ENCODE data around the gene ETS2.

The ETS2 gene

GRCh38 chr21:38805328-38806152, at the start of gene ETS2:
Gene ETS2 (plus strand): TSS chr21:38805929. CDS start chr21:38810035, 4,106 bp downstream.
- peak; percentile 77 for DNase-seq

GRCh38 chr21:38756746-38757145, 49.0 kb upstream of the ETS2 start:
- DNase-seq: no peak

GRCh38 chr21:38758501-38759214, 47.1 kb upstream of the ETS2 start:
- no peak for DNase-seq

GRCh38 chr21:38759413-38759812, 46.3 kb upstream of the ETS2 start:
- DNase-seq: no peak

GRCh38 chr21:38760017-38760761, 45.5 kb upstream of the ETS2 start:
- no peak for DNase-seq

GRCh38 chr21:38760762-38761155, 45.0 kb upstream of the ETS2 start:
- no peak for DNase-seq

- DNase-seq: no peak
These were observed 44.2 kb upstream of the ETS2 start for GRCh38 chr21:38761531-38761930.

GRCh38 chr21:38765056-38765455, 40.7 kb upstream of the ETS2 start:
- DNase-seq: no peak

GRCh38 chr21:38766987-38767722, 38.6 kb upstream of the ETS2 start:
- no peak for DNase-seq

- DNase-seq: peak; percentile 9
These were observed 37.2 kb upstream of the ETS2 start for GRCh38 chr21:38768471-38769063.

- peak; percentile 60 for DNase-seq
These were observed 36.4 kb upstream of the ETS2 start for GRCh38 chr21:38769191-38769780.

- DNase-seq: no peak
These were observed 35.1 kb upstream of the ETS2 start for GRCh38 chr21:38770660-38771059.

- DNase-seq: no peak
These were observed 34.2 kb upstream of the ETS2 start for GRCh38 chr21:38771536-38771935.

- DNase-seq: no peak
These were observed 33.1 kb upstream of the ETS2 start for GRCh38 chr21:38772646-38773045.

GRCh38 chr21:38773099-38774061, 32.3 kb upstream of the ETS2 start:
- DNase-seq: peak; percentile 71

- no peak for DNase-seq
These were observed 31.6 kb upstream of the ETS2 start for GRCh38 chr21:38774152-38774551.

- DNase-seq: no peak
These were observed 31.0 kb upstream of the ETS2 start for GRCh38 chr21:38774586-38775285.

- no peak for DNase-seq
These were observed 30.0 kb upstream of the ETS2 start for GRCh38 chr21:38775733-38776132.

GRCh38 chr21:38777015-38777414, 28.7 kb upstream of the ETS2 start:
- DNase-seq: no peak

- no peak for DNase-seq
These were observed 28.2 kb upstream of the ETS2 start for GRCh38 chr21:38777531-38777930.

All from T1000 (cell line).